WERI-Rb-1 (cell line): ENCODE data around the gene DMD.

Source experiments
- DNase-seq: peaks from one replicate; pipeline ENCODE4 v3.0.0-alpha.2; 2020
- H3K27ac ChIP-seq: fragments of 250-450 bp; sonication (Bioruptor Pico); 2 replicates; pipeline ENCODE4 v1.5.1; 2020; ENCODE audit warnings: mild to moderate bottlenecking, moderate library complexity
- H3K27me3 ChIP-seq: fragments of 250-450 bp; sonication (Bioruptor Pico); 2 replicates; pipeline ENCODE4 v1.5.1; 2021; ENCODE audit warnings: mild to moderate bottlenecking, low read depth, moderate library complexity; ENCODE audit not compliant: insufficient read depth, severe bottlenecking
- H3K36me3 ChIP-seq: fragments of 250-450 bp; sonication (Bioruptor Pico); 2 replicates; pipeline ENCODE4 v1.5.1; 2020; ENCODE audit warnings: mild to moderate bottlenecking, moderate library complexity
- H3K4me3 ChIP-seq: 2 replicates; pipeline ENCODE4 v1.5.1; 2011; ENCODE audit warnings: low read depth, mild to moderate bottlenecking, control low read depth, low read length
- H3K9me3 ChIP-seq: fragments of 250-450 bp; sonication (Bioruptor Pico); 2 replicates; pipeline ENCODE4 v1.5.1; 2021; ENCODE audit warnings: mild to moderate bottlenecking, moderate library complexity; ENCODE audit not compliant: severe bottlenecking
- CTCF ChIP-seq: IDR thresholded peaks from 2 replicates; pipeline ENCODE4 v1.5.1; 2011; ENCODE audit warnings: low read depth, mild to moderate bottlenecking, control low read depth, inconsistent platforms, low read length

DMD gene

GRCh38 chrX:31796624-31797023, 1414.7 kb downstream of the DMD start:
- H3K27me3 ChIP-seq: no peaks in the 10 kb centered on the region
- H3K36me3 ChIP-seq: no peaks in the 10 kb centered on the region
- no peak overlapping the region for H3K4me3 ChIP-seq
- no peak for DNase-seq
- H3K9me3 ChIP-seq: no peaks in the 10 kb centered on the region
- H3K27ac ChIP-seq: no peak overlapping the region
- TF ChIP-seq CTCF: no peak

GRCh38 chrX:31747411-31747810, 1463.9 kb downstream of the DMD start:
- no peak for DNase-seq
- no peaks in the 10 kb centered on the region for H3K36me3 ChIP-seq
- no peaks in the 10 kb centered on the region for H3K9me3 ChIP-seq
- no peak overlapping the region for H3K27ac ChIP-seq
- no peaks in the 10 kb centered on the region for H3K27me3 ChIP-seq
- H3K4me3 ChIP-seq: no peak overlapping the region
- TF ChIP-seq CTCF: no peak

GRCh38 chrX:31743004-31743403, 1468.3 kb downstream of the DMD start:
- Histone ChIP-seq H3K4me3 (no peak overlapping the region), H3K36me3 (no peaks in the 10 kb centered on the region), H3K9me3 (no peaks in the 10 kb centered on the region), H3K27ac (no peak overlapping the region), H3K27me3 (no peaks in the 10 kb centered on the region)
- DNase-seq: no peak
- TF ChIP-seq CTCF: no peak

- Histone ChIP-seq H3K27ac (no peak overlapping the region), H3K9me3 (no peaks in the 10 kb centered on the region), H3K36me3 (no peaks in the 10 kb centered on the region), H3K27me3 (no peaks in the 10 kb centered on the region), H3K4me3 (no peak overlapping the region)
- DNase-seq: no peak
- no peak for TF ChIP-seq CTCF
Measured at GRCh38 chrX:31717474-31717873, 1493.9 kb downstream of the DMD start.

GRCh38 chrX:31715675-31716074, 1495.7 kb downstream of the DMD start:
- H3K36me3 ChIP-seq: no peaks in the 10 kb centered on the region
- no peak for TF ChIP-seq CTCF
- no peak overlapping the region for H3K4me3 ChIP-seq
- H3K27me3 ChIP-seq: no peaks in the 10 kb centered on the region
- no peak overlapping the region for H3K27ac ChIP-seq
- H3K9me3 ChIP-seq: no peaks in the 10 kb centered on the region
- no peak for DNase-seq

- TF ChIP-seq CTCF: no peak
- H3K27me3 ChIP-seq: no peaks in the 10 kb centered on the region
- DNase-seq: no peak
- no peaks in the 10 kb centered on the region for H3K9me3 ChIP-seq
- no peaks in the 10 kb centered on the region for H3K36me3 ChIP-seq
- no peak overlapping the region for H3K27ac ChIP-seq
- no peak overlapping the region for H3K4me3 ChIP-seq
Measured at GRCh38 chrX:31714797-31715196, 1496.6 kb downstream of the DMD start.
